ENCODE results near the gene NUPR1.

GRCh38 chr16:28549301-28549899 lies 10.6 kb upstream of the NUPR1 start:
- TF ChIP-seq, protein P1, sequence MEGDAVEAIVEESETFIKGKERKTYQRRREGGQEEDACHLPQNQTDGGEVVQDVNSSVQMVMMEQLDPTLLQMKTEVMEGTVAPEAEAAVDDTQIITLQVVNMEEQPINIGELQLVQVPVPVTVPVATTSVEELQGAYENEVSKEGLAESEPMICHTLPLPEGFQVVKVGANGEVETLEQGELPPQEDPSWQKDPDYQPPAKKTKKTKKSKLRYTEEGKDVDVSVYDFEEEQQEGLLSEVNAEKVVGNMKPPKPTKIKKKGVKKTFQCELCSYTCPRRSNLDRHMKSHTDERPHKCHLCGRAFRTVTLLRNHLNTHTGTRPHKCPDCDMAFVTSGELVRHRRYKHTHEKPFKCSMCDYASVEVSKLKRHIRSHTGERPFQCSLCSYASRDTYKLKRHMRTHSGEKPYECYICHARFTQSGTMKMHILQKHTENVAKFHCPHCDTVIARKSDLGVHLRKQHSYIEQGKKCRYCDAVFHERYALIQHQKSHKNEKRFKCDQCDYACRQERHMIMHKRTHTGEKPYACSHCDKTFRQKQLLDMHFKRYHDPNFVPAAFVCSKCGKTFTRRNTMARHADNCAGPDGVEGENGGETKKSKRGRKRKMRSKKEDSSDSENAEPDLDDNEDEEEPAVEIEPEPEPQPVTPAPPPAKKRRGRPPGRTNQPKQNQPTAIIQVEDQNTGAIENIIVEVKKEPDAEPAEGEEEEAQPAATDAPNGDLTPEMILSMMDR (conservative IDR thresholded peaks at IDR 0.05 in 1 of 2, IDR thresholded peaks at IDR 0.05 in 1 of 2; ENCODE audit: extremely low read depth in 1 of 2, insufficient read depth in 1 of 2, low read depth in 1 of 2, low read length in 2 of 2) = peak; percentile 57 to 71
- no peak for TF ChIP-seq EZH2 (IDR thresholded peaks at IDR 0.05; ENCODE audit: borderline replicate concordance, low read length)

Data from mammary epithelial cell (primary cell).